Nucleus accumbens (tissue), 56 donors: ENCODE measurements around the gene C22orf39.

Source experiments
- DNase-seq, 56 donors: peaks; one replicate each; lab custom pipeline; 2025; lab: John Stamatoyannopoulos, UW

The C22orf39 gene, protein sequence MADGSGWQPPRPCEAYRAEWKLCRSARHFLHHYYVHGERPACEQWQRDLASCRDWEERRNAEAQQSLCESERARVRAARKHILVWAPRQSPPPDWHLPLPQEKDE

GRCh38 chr22:19447330-19448075 lies at the start of gene C22orf39:
Gene C22orf39, minus strand, starts transcription at chr22:19447711. Its CDS starts 23 bp downstream, at chr22:19447688.
- DNase-seq: peak; percentile 54 to 97 (median 91)

DNA sequence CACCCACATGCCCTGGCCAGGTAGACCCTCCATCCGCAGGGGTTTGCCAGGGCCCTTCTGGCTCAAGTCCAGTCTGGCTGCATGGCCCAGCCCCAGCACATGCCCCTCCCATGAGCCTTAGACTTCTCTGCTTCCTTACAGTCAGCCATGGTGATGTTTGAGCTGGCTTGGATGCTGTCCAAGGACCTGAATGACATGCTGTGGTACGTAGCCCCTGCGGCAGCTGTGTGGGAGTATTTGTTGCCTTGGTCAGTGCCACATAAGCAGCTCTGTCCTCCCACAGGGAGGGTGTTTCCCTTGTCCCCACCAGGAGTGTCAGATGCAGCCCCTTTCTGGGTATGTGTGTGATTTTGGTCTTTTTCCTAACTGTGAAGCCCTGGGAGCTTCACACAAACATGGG lies 49.7 kb upstream of the C22orf39 start:
- peak in 1 of 56 donors; percentile 7 for DNase-seq

DNA sequence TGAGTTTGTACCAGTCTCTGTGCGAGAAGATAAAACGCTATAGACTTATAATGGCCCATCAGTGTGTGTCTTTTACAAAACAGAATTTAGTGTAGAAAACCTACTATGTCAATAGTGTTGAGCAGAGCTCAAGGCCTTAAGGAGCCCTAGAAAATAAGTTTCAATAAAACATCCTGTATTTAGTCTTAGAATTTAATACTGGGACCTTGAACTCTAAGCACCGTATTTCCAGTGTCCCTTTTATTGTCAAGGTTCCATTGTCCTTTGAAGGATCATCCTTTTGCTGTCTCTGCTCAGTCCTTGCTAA lies 48.8 kb upstream of the C22orf39 start:
- DNase-seq: no peak

- no peak for DNase-seq
Observed at GRCh38 chr22:19495562-19496323, 48.2 kb upstream of the C22orf39 start.

GRCh38 chr22:19494676-19495173 lies 47.2 kb upstream of the C22orf39 start:
- DNase-seq: no peak

GRCh38 chr22:19494001-19494560 lies 46.6 kb upstream of the C22orf39 start:
- DNase-seq: no peak

DNA sequence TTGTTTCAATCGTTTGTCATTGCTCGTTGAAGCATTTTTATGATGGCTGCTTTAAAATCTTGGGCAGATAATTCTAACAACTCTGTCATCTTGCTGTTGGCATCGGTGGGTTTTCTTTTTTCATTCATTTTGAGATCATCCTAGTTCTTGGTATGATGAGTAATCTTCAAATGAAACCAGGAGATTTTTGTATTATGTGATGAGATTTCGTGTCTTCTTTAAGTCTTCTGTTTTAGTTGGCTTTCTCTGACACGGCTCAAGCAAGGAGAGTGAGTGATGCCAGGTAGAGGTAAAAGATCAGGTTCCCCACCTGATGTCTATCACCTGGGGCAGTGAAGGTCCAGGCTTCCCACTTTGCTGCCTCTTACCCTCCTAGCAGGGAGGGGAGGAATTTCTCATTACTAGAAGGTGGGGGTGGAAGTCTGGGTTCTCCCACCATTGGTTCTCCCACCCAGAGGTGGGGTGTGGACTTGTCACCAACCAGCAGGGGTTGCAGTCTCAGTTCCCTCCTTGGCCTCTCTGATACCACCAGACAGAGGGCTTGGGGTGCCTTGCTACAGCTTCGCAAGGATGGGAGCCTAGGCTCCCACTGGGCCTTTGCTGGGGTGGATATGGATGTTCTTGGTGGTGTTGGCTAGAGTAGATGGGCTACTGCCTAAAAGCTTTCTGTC lies 45.1 kb upstream of the C22orf39 start:
- DNase-seq: no peak

GRCh38 chr22:19490628-19491230 lies 43.2 kb upstream of the C22orf39 start:
- DNase-seq: no peak

GRCh38 chr22:19488884-19489843 lies 41.7 kb upstream of the C22orf39 start:
- DNase-seq: peak in 1 of 56 donors; percentile 6

GRCh38 chr22:19488285-19488684 lies 40.8 kb upstream of the C22orf39 start:
- no peak for DNase-seq

DNA sequence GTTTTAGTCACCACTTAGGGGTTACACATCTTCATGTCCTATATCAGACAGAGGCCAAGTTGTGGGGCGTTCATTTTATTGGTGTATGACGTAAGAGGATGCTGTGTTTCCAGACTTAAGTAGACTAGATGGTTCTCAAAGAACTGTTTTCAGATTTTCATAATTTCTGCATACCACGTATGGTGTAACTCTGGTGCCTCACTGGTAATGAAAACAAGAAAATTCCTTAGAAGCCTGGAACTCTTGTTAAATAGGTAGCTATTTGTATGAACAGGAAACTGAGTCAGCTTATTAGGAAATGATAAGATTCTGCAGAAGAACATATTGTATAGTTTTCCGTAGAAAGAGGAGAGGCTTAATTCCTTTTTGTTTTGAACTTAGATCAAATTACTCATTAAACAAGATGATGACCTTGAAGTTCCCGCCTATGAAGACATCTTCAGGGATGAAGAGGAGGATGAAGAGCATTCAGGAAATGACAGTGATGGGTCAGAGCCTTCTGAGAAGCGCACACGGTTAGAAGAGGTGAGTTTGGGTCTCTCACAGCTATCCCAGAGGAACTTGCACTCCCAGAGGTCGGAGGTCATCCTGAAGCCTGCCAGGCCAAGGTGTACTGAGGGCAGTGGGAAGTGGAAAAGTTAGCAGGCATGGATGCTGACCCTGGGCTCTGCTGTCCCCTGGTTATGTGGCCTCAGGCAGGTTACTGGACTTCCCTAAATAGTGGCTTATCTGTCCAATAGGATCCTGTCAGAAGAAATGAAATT lies 36.2 kb upstream of the C22orf39 start:
- DNase-seq: no peak

DNA sequence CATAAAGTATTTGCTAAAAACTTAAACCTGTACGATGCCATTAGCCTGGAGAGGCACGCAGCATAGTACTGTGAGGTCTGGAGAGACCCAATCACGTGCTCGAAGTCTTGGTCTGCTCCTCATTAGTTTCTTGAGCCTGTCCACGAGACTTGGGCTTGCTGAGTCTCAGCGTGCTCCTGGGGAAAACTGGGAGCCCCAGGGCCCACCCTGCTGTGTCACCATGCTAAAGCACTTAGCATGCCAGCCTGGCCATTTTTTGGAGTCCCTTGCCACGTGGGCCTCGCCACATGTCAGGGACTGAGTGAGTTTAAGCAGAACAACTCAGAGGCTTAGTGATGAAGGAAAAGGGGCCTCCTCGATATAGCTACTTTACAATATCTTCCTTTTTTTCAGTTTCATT lies 34.8 kb upstream of the C22orf39 start:
- DNase-seq: no peak

GRCh38 chr22:19480789-19481188 lies 33.3 kb upstream of the C22orf39 start:
- DNase-seq: no peak

- DNase-seq: peak in 1 of 56 donors; percentile 31
Observed at GRCh38 chr22:19480173-19480568, 32.7 kb upstream of the C22orf39 start.

GRCh38 chr22:19479355-19480172 lies 32.1 kb upstream of the C22orf39 start, which contains the start of gene CDC45:
Gene CDC45, plus strand, starts transcription at chr22:19479920. Its CDS starts 49 bp downstream, at chr22:19479969.
- peak; percentile 73 to 99 (median 96) for DNase-seq

DNA sequence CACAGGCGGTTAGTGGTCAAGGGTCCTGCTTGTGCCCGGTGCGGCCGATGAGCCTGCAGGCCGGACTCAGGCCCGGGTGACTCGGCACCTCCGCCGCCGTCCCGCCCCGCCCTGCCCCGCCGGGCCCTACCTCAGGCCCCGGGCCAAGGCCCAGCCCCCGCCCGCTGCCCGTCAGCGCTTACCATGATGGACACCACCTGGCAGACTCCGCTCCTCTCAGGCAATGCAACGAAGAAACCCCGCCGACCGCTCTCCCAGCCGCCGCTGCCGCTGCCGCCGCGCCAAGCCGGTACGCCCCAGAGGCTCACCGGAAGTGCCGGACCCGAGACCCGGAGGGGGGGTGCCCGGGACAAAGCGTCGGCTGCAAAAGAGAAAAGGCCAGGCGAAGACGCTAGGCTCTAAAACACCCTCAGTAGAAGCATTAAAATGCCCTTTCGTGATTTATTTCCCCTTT lies 31.4 kb upstream of the C22orf39 start, which contains the start of gene UFD1:
TSS of gene UFD1 (minus strand) at position 293 of the 454 bp plus-strand sequence. CDS start at position 185, 108 bp downstream.
- DNase-seq: peak in 54 of 56 donors; percentile 31 to 90 (median 75)
